H9 (cell line): Measurements from ENCODE around the gene CDH13. TPM values are rescaled to one million over a fixed set of nuclear protein-coding genes. Genes with fewer than 3 reads are reported as not detected.

Experiments
- DNase-seq: peaks from one replicate; pipeline ENCODE4 v3.0.0-alpha.2; 2017
- H2AFZ ChIP-seq: one replicate; pipeline ENCODE4 v1.6.1; 2013; ENCODE audit warnings: mild to moderate bottlenecking, low read length, control low read depth, moderate library complexity
- H2AK5ac ChIP-seq: 2 replicates; pipeline ENCODE4 v1.6.1; 2013; ENCODE audit warnings: low read length, control low read depth, mixed read lengths; ENCODE audit not compliant: insufficient read length
- H2BK120ac ChIP-seq: one replicate; pipeline ENCODE4 v1.6.1; 2013; ENCODE audit warnings: low read depth, mild to moderate bottlenecking, low read length, control low read depth, inconsistent platforms; ENCODE audit not compliant: poor library complexity, severe bottlenecking
- H2BK12ac ChIP-seq: 2 replicates; pipeline ENCODE4 v1.6.1; 2013; ENCODE audit warnings: low read length, control low read depth, mixed read lengths, low read depth; ENCODE audit not compliant: insufficient read length
- H2BK15ac ChIP-seq: 2 replicates; pipeline ENCODE4 v1.6.1; 2013; ENCODE audit warnings: low read depth, low read length, control low read depth
- H2BK20ac ChIP-seq: one replicate; pipeline ENCODE4 v1.6.1; 2013; ENCODE audit warnings: low read depth, mild to moderate bottlenecking, low read length, control low read depth, inconsistent platforms; ENCODE audit not compliant: poor library complexity, severe bottlenecking
- H2BK5ac ChIP-seq: 2 replicates; pipeline ENCODE4 v1.6.1; 2013; ENCODE audit warnings: low read length, control low read depth, mixed read lengths; ENCODE audit not compliant: insufficient read length
- H3K14ac ChIP-seq: 2 replicates; pipeline ENCODE4 v1.6.1; 2013; ENCODE audit warnings: low read length, control low read depth; ENCODE audit not compliant: insufficient read depth
- H3K18ac ChIP-seq: 2 replicates; pipeline ENCODE4 v1.6.1; 2013; ENCODE audit warnings: low read depth, mild to moderate bottlenecking, mixed read lengths, low read length, control low read depth; ENCODE audit not compliant: insufficient read length
- H3K23ac ChIP-seq: 2 replicates; pipeline ENCODE4 v1.6.1; 2013; ENCODE audit warnings: low read length, control low read depth, mixed read lengths, low read depth; ENCODE audit not compliant: insufficient read length
- H3K23me2 ChIP-seq: 2 replicates; pipeline ENCODE4 v1.6.1; 2013; ENCODE audit warnings: low read depth, mild to moderate bottlenecking, mixed read lengths, low read length, control low read depth; ENCODE audit not compliant: insufficient read length, poor library complexity, severe bottlenecking
- H3K27ac ChIP-seq: 2 replicates; pipeline ENCODE4 v1.5.1; 2013; ENCODE audit warnings: low read length, control low read depth, mixed read lengths, low read depth; ENCODE audit not compliant: insufficient read length
- H3K27me3 ChIP-seq: 2 replicates; pipeline ENCODE4 v1.6.1; 2013; ENCODE audit warnings: low read length, control low read depth, inconsistent platforms; ENCODE audit not compliant: insufficient read depth
- H3K4ac ChIP-seq: 2 replicates; pipeline ENCODE4 v1.6.1; 2013; ENCODE audit warnings: low read depth, mild to moderate bottlenecking, control low read depth, inconsistent platforms, low read length, moderate library complexity
- H3K4me1 ChIP-seq: 2 replicates; pipeline ENCODE4 v1.6.1; 2013; ENCODE audit warnings: low read length, control low read depth, inconsistent platforms; ENCODE audit not compliant: insufficient read depth
- H3K4me2 ChIP-seq: 2 replicates; pipeline ENCODE4 v1.6.1; 2013; ENCODE audit warnings: low read length, control low read depth, mixed read lengths; ENCODE audit not compliant: insufficient read length, insufficient read depth
- H3K56ac ChIP-seq: 2 replicates; pipeline ENCODE4 v1.6.1; 2013; ENCODE audit warnings: low read depth, mild to moderate bottlenecking, mixed read lengths, low read length, control low read depth; ENCODE audit not compliant: insufficient read length
- H3K79me1 ChIP-seq: 2 replicates; pipeline ENCODE4 v1.6.1; 2013; ENCODE audit warnings: low read depth, mild to moderate bottlenecking, moderate library complexity, low read length, control low read depth, inconsistent platforms; ENCODE audit not compliant: insufficient read depth, poor library complexity, severe bottlenecking
- H3K79me2 ChIP-seq: 2 replicates; pipeline ENCODE4 v1.6.1; 2013; ENCODE audit warnings: low read length, control low read depth, inconsistent platforms; ENCODE audit not compliant: insufficient read depth
- H3K9ac ChIP-seq: 2 replicates; pipeline ENCODE4 v1.6.1; 2013; ENCODE audit warnings: low read length, control low read depth, mixed read lengths; ENCODE audit not compliant: insufficient read length; ENCODE audit errors: extremely low read depth
- H3K9me3 ChIP-seq: one replicate; pipeline ENCODE4 v1.6.1; 2013; ENCODE audit warnings: low read depth, low read length, inconsistent platforms; ENCODE audit not compliant: control insufficient read depth
- H3T11ph ChIP-seq: one replicate; pipeline ENCODE4 v1.6.1; 2013; ENCODE audit warnings: mild to moderate bottlenecking, low read length, control low read depth, inconsistent platforms
- H4K20me1 ChIP-seq: one replicate; pipeline ENCODE4 v1.6.1; 2013; ENCODE audit not compliant: control insufficient read depth, insufficient read length, insufficient read depth
- H4K5ac ChIP-seq: 2 replicates; pipeline ENCODE4 v1.6.1; 2013; ENCODE audit warnings: low read depth, mild to moderate bottlenecking, mixed read lengths, low read length, control low read depth; ENCODE audit not compliant: insufficient read length
- H4K8ac ChIP-seq: replicated peaks from 2 replicates; pipeline ENCODE4 v1.6.1; 2013; ENCODE audit warnings: low read length, control low read depth, mixed read lengths, low read depth; ENCODE audit not compliant: insufficient read length
- H4K91ac ChIP-seq: 2 replicates; pipeline ENCODE4 v1.6.1; 2013; ENCODE audit warnings: low read depth, mild to moderate bottlenecking, moderate library complexity, mixed read lengths, low read length, control low read depth; ENCODE audit not compliant: insufficient read length
- H3K27ac Mint-ChIP-seq, 3 experiments: 2 replicates in 2 of 3; 3 replicates in 1 of 3; pipeline ENCODE4 v1.8.0; 2020 to 2021; ENCODE audit warnings: mixed read lengths in 3 of 3, mild to moderate bottlenecking in 1 of 3, moderate library complexity in 1 of 3
- H3K27me3 Mint-ChIP-seq: 2 replicates; pipeline ENCODE4 v1.8.0; 2021; ENCODE audit warnings: low read depth, mild to moderate bottlenecking, moderate library complexity, mixed read lengths
- H3K36me3 Mint-ChIP-seq, 3 experiments: 2 replicates in 2 of 3; 3 replicates in 1 of 3; pipeline ENCODE4 v1.8.0; 2020 to 2021; ENCODE audit warnings: low read depth in 3 of 3, mixed read lengths in 3 of 3; ENCODE audit not compliant: insufficient read depth in 1 of 3
- H3K4me1 Mint-ChIP-seq, 2 experiments: 2 replicates each; pipeline ENCODE4 v1.8.0; 2020; ENCODE audit warnings: mixed read lengths in 2 of 2
- H3K4me3 Mint-ChIP-seq, 2 experiments: 2 replicates in 1 of 2; 3 replicates in 1 of 2; pipeline ENCODE4 v1.8.0; 2020 to 2021; ENCODE audit warnings: mild to moderate bottlenecking in 2 of 2, mixed read lengths in 2 of 2, moderate library complexity in 1 of 2
- H3K9me3 Mint-ChIP-seq, 2 experiments: 2 replicates in 1 of 2; 3 replicates in 1 of 2; pipeline ENCODE4 v1.8.0; 2020; ENCODE audit warnings: mild to moderate bottlenecking in 2 of 2, mixed read lengths in 2 of 2, moderate library complexity in 1 of 2
- CTCF ChIP-seq: fragments of 200-600 bp; sonication (generic); conservative IDR thresholded peaks from 3 replicates; pipeline ENCODE4 v1.8.0; 2021; ENCODE audit warnings: antibody characterized with exemption, mild to moderate bottlenecking
- WGBS: extraction: QIAGEN DNeasy Blood & Tissue Kit; methylation state at CpG from one replicate; pipeline ENCODE4 v1.1.7; 2013; ENCODE audit warnings: missing lambda C conversion rate, low lambda C conversion rate, mixed read lengths; ENCODE audit not compliant: insufficient read length; ENCODE audit errors: extremely low coverage; 5-methylcytosine and 5-hydroxymethylcytosine counted together
- total RNA-seq: library from RNA; stranded (reverse); gene quantifications from 2 replicates; pipeline ENCODE4 v1.2.1, GENCODE V29; 2021

CDH13 gene
- total RNA-seq, 1 experiment from 2014 or later = 1.5 TPM

GRCh38 chr16:83058376-83058775, 431.6 kb downstream of the CDH13 start:
- no peaks in the 10 kb centered on the region for H3K9me3 ChIP-seq
- H3K27me3 Mint-ChIP-seq = no peaks in the 10 kb centered on the region
- no peaks in the 10 kb centered on the region for H3K27me3 ChIP-seq
- H3K4me2 ChIP-seq = no peak overlapping the region
- no peak overlapping the region for H4K91ac ChIP-seq
- H2BK15ac ChIP-seq = no peak overlapping the region
- WGBS = no CpG with 5 or more reads among the region's 3 CpGs
- H3K4ac ChIP-seq = no peak overlapping the region
- no peak overlapping the region for H2AFZ ChIP-seq
- no peak for DNase-seq
- no peak overlapping the region for H2BK20ac ChIP-seq
- H3K18ac ChIP-seq = no peak overlapping the region
- H3K27ac Mint-ChIP-seq = no peak overlapping the region
- no peak overlapping the region for H4K5ac ChIP-seq
- H3K79me1 ChIP-seq = no peaks in the 10 kb centered on the region
- H2BK120ac ChIP-seq = no peak overlapping the region
- no peak overlapping the region for H2BK12ac ChIP-seq
- no peak overlapping the region for H3K4me3 Mint-ChIP-seq
- H3K23ac ChIP-seq = no peak overlapping the region
- H3K9me3 Mint-ChIP-seq = peaks cover 3 to 4% of the 10 kb centered on the region in 2 experiments; a peak in 3 of 5 replicates
- no peak overlapping the region for H3K27ac ChIP-seq
- no peak overlapping the region for H4K8ac ChIP-seq
- TF ChIP-seq CTCF = no peak
- no peaks in the 10 kb centered on the region for H3K79me2 ChIP-seq
- no peaks in the 10 kb centered on the region for H3K36me3 Mint-ChIP-seq
- no peak overlapping the region for H2AK5ac ChIP-seq
- no peaks in the 10 kb centered on the region for H4K20me1 ChIP-seq
- H3K14ac ChIP-seq = no peak overlapping the region
- no peak overlapping the region for H2BK5ac ChIP-seq
- no peak overlapping the region for H3K56ac ChIP-seq
- peaks cover 12 to 17% of the 10 kb centered on the region in 2 experiments for H3K4me1 Mint-ChIP-seq
- H3T11ph ChIP-seq = no peak overlapping the region
- H3K4me1 ChIP-seq = no peaks in the 10 kb centered on the region
- no peak overlapping the region for H3K9ac ChIP-seq
- no peaks in the 10 kb centered on the region for H3K23me2 ChIP-seq
